ENCODE data around the gene NOTCH4.
"Not testable (repeated sequence)": the region's sequence is repeated elsewhere in the genome, so short reads cannot be mapped to it uniquely, and the experiment has no call there.

Gene NOTCH4

DNA sequence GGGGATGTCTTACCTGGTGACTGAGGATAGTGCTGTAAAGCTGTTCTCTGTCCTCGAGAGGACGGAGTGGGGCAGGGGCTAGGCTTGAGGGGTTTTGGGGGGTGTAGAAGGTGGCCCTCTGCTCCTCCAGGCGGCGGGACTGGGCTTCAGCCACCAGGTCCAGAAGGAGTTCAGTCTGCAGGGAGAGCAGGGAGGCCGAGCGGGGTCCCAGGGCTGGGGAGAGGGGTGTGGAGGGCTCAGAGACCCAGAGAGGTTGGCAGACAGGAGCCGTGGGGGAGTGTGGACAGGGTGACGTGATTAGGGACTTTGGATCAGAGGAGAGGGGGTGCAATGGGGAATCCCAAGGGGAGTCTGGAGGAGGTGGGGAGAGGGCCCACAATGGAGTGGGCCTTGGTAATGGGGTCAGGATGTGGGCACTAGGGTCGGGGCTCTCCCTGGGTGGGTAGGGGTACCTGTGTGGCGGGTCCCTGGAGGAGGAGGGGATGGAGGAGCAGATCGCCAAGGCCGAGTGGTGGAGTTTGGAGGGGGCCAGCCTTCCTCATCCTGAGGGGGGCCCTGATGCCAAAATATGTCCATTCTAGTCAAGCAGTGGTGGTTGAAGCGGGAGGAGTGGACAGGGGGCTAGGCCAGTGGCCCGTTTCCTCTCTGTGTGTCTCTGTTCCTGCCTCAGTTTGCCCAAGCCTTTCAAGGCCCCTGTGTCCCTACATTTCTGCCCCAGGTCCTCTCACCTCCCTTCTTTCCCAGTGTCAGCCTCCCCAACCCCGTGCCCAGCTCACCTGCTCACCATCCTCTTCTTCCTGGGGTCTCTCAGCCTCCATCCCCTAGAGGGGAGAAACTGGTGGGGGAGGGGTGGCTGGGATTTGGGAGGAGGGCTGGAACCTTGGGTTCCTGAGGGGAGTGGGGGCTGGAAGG, 31.9 kb downstream of the NOTCH4 start:
- peak overlapping the region; percentile 94 for H3K4me3 Mint-ChIP-seq
- H3K27me3 Mint-ChIP-seq = no peaks in the 10 kb centered on the region
- peak overlapping the region; percentile 97 for H3K27ac Mint-ChIP-seq
- H3K9me3 Mint-ChIP-seq (ENCODE audit: low read depth) = no peaks in the 10 kb centered on the region
- peaks cover 65% of the 10 kb centered on the region for H3K4me1 Mint-ChIP-seq (ENCODE audit: low read depth)
- H3K36me3 Mint-ChIP-seq = peaks cover 7% of the 10 kb centered on the region

- peaks cover 7% of the 10 kb centered on the region for H3K36me3 Mint-ChIP-seq
- peak overlapping the region; percentile 97 for H3K27ac Mint-ChIP-seq
- no peaks in the 10 kb centered on the region for H3K27me3 Mint-ChIP-seq
- H3K9me3 Mint-ChIP-seq (ENCODE audit: low read depth) = no peaks in the 10 kb centered on the region
- peaks cover 70% of the 10 kb centered on the region for H3K4me1 Mint-ChIP-seq (ENCODE audit: low read depth)
- H3K4me3 Mint-ChIP-seq = peak overlapping the region; percentile 94
Observed at GRCh38 chr6:32190911-32191677, 32.8 kb downstream of the NOTCH4 start.

DNA sequence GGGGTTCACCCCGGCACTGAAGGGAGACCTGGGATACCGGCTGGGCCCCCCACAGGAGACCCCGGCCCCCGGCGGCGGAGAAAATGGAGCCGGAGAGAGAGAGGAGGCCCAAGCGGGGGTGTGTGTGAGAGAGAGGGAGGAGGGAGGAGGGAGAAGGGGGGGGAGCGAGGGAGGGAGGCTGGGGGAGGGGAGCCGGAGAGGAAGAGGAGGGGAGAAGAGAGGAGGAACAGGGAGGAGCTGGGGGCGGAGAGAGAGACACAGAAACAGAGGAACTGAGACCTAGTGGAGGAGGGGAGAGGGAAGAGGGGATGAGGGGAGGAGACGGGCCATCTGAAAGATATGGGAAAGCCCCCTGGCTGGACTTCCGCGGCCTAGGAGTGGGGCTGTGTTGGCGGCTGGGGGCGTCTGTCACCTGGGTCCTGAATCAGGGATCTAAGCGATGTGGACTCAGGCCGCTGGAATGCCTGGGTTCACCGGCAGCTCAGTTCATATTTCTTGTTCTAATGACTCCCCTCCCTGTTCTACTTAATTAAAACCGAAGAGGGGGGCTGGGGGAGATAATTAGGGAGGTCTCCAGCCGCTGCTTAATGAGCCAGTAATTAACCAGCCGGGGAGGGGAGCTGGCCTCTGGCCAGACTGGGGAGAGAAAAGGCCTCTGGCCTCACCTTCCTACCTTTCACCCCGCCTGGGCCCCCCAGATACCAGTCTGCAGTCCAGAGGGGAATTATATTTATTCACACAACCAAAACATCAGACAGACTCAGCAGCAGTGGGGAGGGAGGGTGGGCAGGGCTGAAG, 33.6 kb downstream of the NOTCH4 start, which contains the start of gene PBX2:
PBX2 (minus strand) TSS at position 149 of the 798 bp plus-strand sequence. CDS start 287 bp downstream, outside the sequence.
- Mint-ChIP-seq H3K27ac (peak within 1 kb of the TSS; percentile 97), H3K27me3 (no peaks in the 10 kb centered on the region), H3K4me1 (ENCODE audit: low read depth) (peaks cover 75% of the 10 kb centered on the region), H3K36me3 (peaks cover 11% of the 10 kb centered on the region), H3K4me3 (peak within 1 kb of the TSS; percentile 95), H3K9me3 (ENCODE audit: low read depth) (no peaks in the 10 kb centered on the region)

DNA sequence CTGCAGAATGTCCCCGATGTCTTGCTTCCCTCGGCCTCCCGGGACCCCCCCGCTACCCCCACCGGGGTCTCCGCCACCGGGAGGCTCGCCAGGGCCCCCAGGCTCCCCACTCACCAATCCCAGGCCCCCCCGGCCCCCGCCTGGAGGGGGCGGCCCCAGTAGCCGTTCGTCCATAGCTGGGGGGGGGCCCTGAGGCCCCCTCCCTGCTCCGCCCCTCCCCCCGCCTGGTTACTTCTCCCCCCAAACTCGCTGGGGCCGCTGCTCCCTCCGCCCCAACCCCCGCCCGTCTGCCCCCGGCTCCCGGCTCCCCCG, 34.2 kb downstream of the NOTCH4 start:
- peaks cover 11% of the 10 kb centered on the region for H3K36me3 Mint-ChIP-seq
- peak overlapping the region; percentile 95 for H3K4me3 Mint-ChIP-seq
- peak overlapping the region; percentile 94 for H3K27ac Mint-ChIP-seq
- H3K4me1 Mint-ChIP-seq (ENCODE audit: low read depth) = peaks cover 72% of the 10 kb centered on the region
- H3K27me3 Mint-ChIP-seq = no peaks in the 10 kb centered on the region
- H3K9me3 Mint-ChIP-seq (ENCODE audit: low read depth) = no peaks in the 10 kb centered on the region

- no peaks in the 10 kb centered on the region for H3K9me3 Mint-ChIP-seq (ENCODE audit: low read depth)
- no peaks in the 10 kb centered on the region for H3K27me3 Mint-ChIP-seq
- H3K27ac Mint-ChIP-seq = peak overlapping the region; percentile 94
- peaks cover 68% of the 10 kb centered on the region for H3K4me1 Mint-ChIP-seq (ENCODE audit: low read depth)
- peaks cover 11% of the 10 kb centered on the region for H3K36me3 Mint-ChIP-seq
- peak overlapping the region; percentile 95 for H3K4me3 Mint-ChIP-seq
Observed at GRCh38 chr6:32189069-32189741, 34.7 kb downstream of the NOTCH4 start.

GRCh38 chr6:32188381-32189068, 35.3 kb downstream of the NOTCH4 start:
- H3K4me1 Mint-ChIP-seq (ENCODE audit: low read depth) = peaks cover 62% of the 10 kb centered on the region

DNA sequence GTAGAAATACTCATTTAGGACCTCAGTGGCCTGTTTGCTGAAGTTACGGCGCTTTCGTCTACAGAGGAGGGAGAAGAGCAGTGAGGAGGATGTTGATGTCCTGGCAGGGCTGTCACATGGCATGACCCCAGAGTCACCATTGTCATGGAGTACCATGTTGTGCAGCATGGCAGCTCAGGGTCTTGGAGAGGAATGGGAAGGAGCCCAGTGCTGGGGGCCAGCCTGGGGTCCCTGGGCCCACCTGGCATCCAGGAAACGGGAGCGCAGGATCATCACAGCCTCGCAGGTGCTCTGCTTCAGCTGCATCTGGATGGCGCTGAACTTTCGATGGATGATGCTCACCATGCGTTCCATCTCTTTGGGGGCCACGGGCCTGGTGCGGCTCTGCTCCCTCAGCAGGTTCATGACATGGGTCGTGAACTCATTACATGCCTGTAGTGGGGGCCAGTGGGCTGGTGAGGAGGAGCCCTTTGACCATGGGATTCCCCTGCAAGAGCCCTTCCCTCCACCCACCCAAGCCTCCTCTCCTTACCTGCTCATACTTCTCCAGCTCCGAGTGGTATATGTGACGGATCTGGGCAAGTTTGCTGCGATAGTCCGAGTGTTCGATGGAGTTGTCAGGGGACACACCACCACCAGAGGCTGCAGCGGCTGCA, 36.0 kb downstream of the NOTCH4 start:
- not testable (repeated sequence) for H3K9me3 Mint-ChIP-seq (ENCODE audit: low read depth); H3K27me3 Mint-ChIP-seq
- peak overlapping the region; percentile 94 for H3K27ac Mint-ChIP-seq
- peaks cover 56% of the 10 kb centered on the region for H3K4me1 Mint-ChIP-seq (ENCODE audit: low read depth)
- H3K36me3 Mint-ChIP-seq = peaks cover 11% of the 10 kb centered on the region
- H3K4me3 Mint-ChIP-seq = peak overlapping the region; percentile 95

More at GRCh38 chr6:32188381-32189068, 35.3 kb downstream of the NOTCH4 start:
- Mint-ChIP-seq H3K27me3 (no peaks in the 10 kb centered on the region), H3K9me3 (ENCODE audit: low read depth) (no peaks in the 10 kb centered on the region), H3K4me3 (peak overlapping the region; percentile 95), H3K27ac (peak overlapping the region; percentile 94), H3K36me3 (peaks cover 11% of the 10 kb centered on the region)

DNA sequence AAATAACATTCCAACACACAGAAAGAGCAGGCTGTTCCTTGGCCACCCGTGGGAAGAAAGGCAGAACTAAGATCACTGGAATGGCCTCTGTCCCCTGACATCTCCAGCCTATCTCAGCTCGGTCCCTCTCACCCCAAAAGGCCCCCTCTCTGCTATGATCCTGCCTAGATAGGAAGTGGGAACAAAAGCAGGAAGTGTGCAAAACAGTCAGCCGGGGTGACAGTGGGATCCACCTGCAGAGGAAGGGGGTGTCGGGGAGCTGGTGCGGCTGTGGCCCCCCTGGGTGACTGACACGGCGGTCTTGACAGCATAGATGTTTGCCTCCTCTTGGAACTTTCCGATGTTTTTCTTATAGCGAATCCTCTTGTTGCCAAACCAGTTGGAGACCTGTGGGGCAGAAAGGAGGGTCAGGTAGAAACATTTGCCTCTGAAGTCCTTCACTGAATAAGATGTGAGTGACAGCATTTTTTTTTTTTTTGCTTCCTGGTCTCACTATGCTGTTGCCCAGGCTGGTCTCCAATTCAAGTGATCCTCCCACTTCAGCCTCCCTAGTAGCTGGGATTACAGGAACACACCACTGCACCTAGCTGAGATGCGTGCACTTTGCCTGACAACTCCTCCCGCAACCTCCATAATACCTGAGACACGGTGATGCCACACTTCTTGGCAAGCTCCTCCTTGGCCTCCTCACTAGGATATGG, 36.7 kb downstream of the NOTCH4 start:
- Mint-ChIP-seq H3K36me3 (peaks cover 11% of the 10 kb centered on the region), H3K4me3 (peak overlapping the region; percentile 95), H3K27me3 (no peaks in the 10 kb centered on the region), H3K27ac (peak overlapping the region; percentile 94), H3K9me3 (ENCODE audit: low read depth) (no peaks in the 10 kb centered on the region), H3K4me1 (ENCODE audit: low read depth) (peaks cover 56% of the 10 kb centered on the region)

DNA sequence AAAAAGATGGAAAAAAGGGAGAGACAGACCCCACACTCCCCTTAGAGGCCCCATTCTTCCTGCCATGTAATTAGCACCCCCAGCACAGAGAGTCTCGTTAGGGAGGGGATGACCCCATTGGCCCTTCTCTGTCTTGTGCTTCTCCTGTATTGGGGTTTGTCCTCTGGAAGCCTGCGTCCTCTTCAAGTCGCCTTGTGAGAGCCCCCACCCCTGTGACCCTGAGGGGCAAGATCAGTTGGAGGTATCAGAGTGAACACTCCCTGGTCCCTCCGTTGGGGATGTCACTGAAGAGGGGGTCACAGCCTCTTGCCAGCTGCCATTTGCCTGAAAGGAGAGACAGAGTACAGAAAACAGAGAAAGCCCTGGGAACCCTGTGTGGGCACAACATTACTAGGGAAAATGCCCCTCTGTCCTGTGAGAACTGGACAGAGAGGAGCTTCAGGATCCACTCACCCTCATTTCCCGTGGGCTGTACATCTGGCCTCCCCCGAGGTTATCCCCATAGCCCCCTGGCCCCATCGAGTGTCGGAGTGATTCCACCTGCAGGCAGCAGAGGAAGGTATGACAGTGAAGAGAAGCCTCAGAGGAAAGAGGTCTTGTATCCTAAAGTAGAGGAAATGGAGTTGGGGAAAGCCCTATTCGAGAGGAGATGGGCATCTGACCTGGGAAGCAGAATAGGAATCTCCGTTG, 37.6 kb downstream of the NOTCH4 start:
- H3K4me1 Mint-ChIP-seq (ENCODE audit: low read depth) = peaks cover 54% of the 10 kb centered on the region
- H3K27me3 Mint-ChIP-seq; H3K9me3 Mint-ChIP-seq (ENCODE audit: low read depth): not testable (repeated sequence)
- peak overlapping the region; percentile 95 for H3K4me3 Mint-ChIP-seq
- H3K36me3 Mint-ChIP-seq = peaks cover 11% of the 10 kb centered on the region
- peak overlapping the region; percentile 94 for H3K27ac Mint-ChIP-seq

DNA sequence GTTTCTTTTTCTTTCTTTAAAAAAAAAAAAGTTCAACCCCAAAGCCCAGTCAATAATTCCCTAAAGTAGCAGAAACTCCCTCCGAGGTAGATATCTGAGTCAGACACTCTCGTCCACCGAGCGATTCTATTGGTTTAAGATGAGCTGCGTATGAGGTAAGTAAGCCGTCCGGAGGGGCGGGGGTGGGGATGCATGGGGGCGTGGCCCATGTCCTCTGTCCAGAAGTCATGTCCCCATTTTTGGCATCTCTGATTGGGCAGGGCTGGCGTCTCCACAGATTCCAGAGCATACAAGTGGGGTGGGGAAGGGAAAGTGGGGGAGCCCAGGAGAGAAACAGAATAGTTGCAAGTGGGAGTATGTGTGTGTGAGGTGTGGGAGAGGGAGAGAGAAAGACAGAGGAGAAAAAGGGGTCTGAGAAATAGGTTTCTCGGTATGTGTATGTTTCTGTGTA, 38.2 kb downstream of the NOTCH4 start:
- H3K9me3 Mint-ChIP-seq (ENCODE audit: low read depth); H3K27me3 Mint-ChIP-seq: not testable (repeated sequence)
- peak overlapping the region; percentile 94 for H3K27ac Mint-ChIP-seq
- peaks cover 13% of the 10 kb centered on the region for H3K36me3 Mint-ChIP-seq
- peaks cover 52% of the 10 kb centered on the region for H3K4me1 Mint-ChIP-seq (ENCODE audit: low read depth)
- peak overlapping the region; percentile 65 for H3K4me3 Mint-ChIP-seq

- H3K27me3 Mint-ChIP-seq = no peaks in the 10 kb centered on the region
- no peaks in the 10 kb centered on the region for H3K9me3 Mint-ChIP-seq (ENCODE audit: low read depth)
- H3K27ac Mint-ChIP-seq = peak within 1 kb of the TSS; percentile 61
- no peak within 1 kb of the TSS for H3K4me3 Mint-ChIP-seq
- peaks cover 15% of the 10 kb centered on the region for H3K36me3 Mint-ChIP-seq
- peaks cover 64% of the 10 kb centered on the region for H3K4me1 Mint-ChIP-seq (ENCODE audit: low read depth)
Observed at GRCh38 chr6:32184084-32184640, 39.7 kb downstream of the NOTCH4 start, which contains the start of gene AGER. AGER (minus strand) TSS chr6:32184253; CDS start chr6:32184222, 31 bp downstream.

GRCh38 chr6:32183483-32184083, 40.3 kb downstream of the NOTCH4 start:
- Mint-ChIP-seq H3K4me1 (ENCODE audit: low read depth) (peaks cover 64% of the 10 kb centered on the region), H3K36me3 (peaks cover 13% of the 10 kb centered on the region), H3K27me3 (no peaks in the 10 kb centered on the region), H3K27ac (peak overlapping the region; percentile 46), H3K4me3 (no peak overlapping the region), H3K9me3 (ENCODE audit: low read depth) (no peaks in the 10 kb centered on the region)
